ENCODE measurements around the gene LMBR1L. TPM values are rescaled to one million over a fixed set of nuclear protein-coding genes. Genes with fewer than 3 reads are reported as not detected.
A peak's percentile ranks its signal among the peaks of the same experiment; 100 is the strongest.

The LMBR1L gene
- polyA plus RNA-seq, 1 donor from 2014 or later: 344 TPM

- H3K27me3 ChIP-seq (ENCODE audit: insufficient read depth, low read depth, low read length): no peaks in the 10 kb centered on the region
- peaks cover 28% of the 10 kb centered on the region for H4K20me1 ChIP-seq (ENCODE audit: insufficient read depth)
- H3K9me3 ChIP-seq (ENCODE audit: low read length): no peaks in the 10 kb centered on the region
- H3K27ac ChIP-seq (ENCODE audit: low read length): no peak overlapping the region
- TF ChIP-seq POLR2AphosphoS5 (IDR thresholded peaks at IDR 0.05): no peak
- no peak for TF ChIP-seq SMC3 (conservative IDR thresholded peaks at IDR 0.05; ENCODE audit: poor library complexity)
- no peak for TF ChIP-seq EP300 (conservative IDR thresholded peaks at IDR 0.05; ENCODE audit: poor library complexity, severe bottlenecking)
- no peak for TF ChIP-seq MXI1 (conservative IDR thresholded peaks at IDR 0.05; ENCODE audit: poor library complexity, severe bottlenecking)
- TF ChIP-seq EZH2 (IDR thresholded peaks at IDR 0.05; ENCODE audit: borderline replicate concordance, insufficient read depth, low read length, poor library complexity, severe bottlenecking): no peak
- no peak for TF ChIP-seq RAD21 (conservative IDR thresholded peaks at IDR 0.05)
- TF ChIP-seq CTCF (IDR thresholded peaks at IDR 0.05; ENCODE audit: poor library complexity, severe bottlenecking): no peak
- H2AFZ ChIP-seq (ENCODE audit: low read depth, low read length): no peak overlapping the region
- peak overlapping the region; percentile 97 for H3K4me2 ChIP-seq (ENCODE audit: low read length)
- peaks cover 59% of the 10 kb centered on the region for H3K79me2 ChIP-seq (replicated peaks; ENCODE audit: insufficient read depth, low read length)
- H3K9me2 ChIP-seq (ENCODE audit: insufficient read depth, low read length): no peaks in the 10 kb centered on the region
- H3K36me3 ChIP-seq (ENCODE audit: insufficient read depth, low read length): no peaks in the 10 kb centered on the region
- peak overlapping the region; percentile 99 for H3K9ac ChIP-seq (ENCODE audit: low read length)
- H3F3A ChIP-seq (ENCODE audit: insufficient read depth, low read length, poor library complexity, severe bottlenecking): no peaks in the 10 kb centered on the region
- peak overlapping the region; percentile 97 for H3K4me3 ChIP-seq (ENCODE audit: low read length)
Measured at GRCh38 chr12:49059045-49059298, 51.7 kb downstream of the LMBR1L start.

- no peaks in the 10 kb centered on the region for H3K9me2 ChIP-seq (ENCODE audit: insufficient read depth, low read length)
- H3K27me3 ChIP-seq (ENCODE audit: insufficient read depth, low read depth, low read length): no peaks in the 10 kb centered on the region
Measured at GRCh38 chr12:49058366-49059044, 52.1 kb downstream of the LMBR1L start.

More at GRCh38 chr12:49058366-49059044, 52.1 kb downstream of the LMBR1L start:
- H2AFZ ChIP-seq (ENCODE audit: low read depth, low read length): no peak overlapping the region
- H3K9me3 ChIP-seq (ENCODE audit: low read length): no peaks in the 10 kb centered on the region
- peaks cover 28% of the 10 kb centered on the region for H4K20me1 ChIP-seq (ENCODE audit: insufficient read depth)
- peaks cover 59% of the 10 kb centered on the region for H3K79me2 ChIP-seq (replicated peaks; ENCODE audit: insufficient read depth, low read length)
- H3K36me3 ChIP-seq (ENCODE audit: insufficient read depth, low read length): no peaks in the 10 kb centered on the region
- H3K9ac ChIP-seq (ENCODE audit: low read length): peak overlapping the region; percentile 99
- no peaks in the 10 kb centered on the region for H3F3A ChIP-seq (ENCODE audit: insufficient read depth, low read length, poor library complexity, severe bottlenecking)
- peak overlapping the region; percentile 97 for H3K4me3 ChIP-seq (ENCODE audit: low read length)
- TF ChIP-seq RAD21 (conservative IDR thresholded peaks at IDR 0.05) (no peak), MXI1 (conservative IDR thresholded peaks at IDR 0.05; ENCODE audit: poor library complexity, severe bottlenecking) (no peak), TAF1 (IDR thresholded peaks at IDR 0.05; ENCODE audit: low read depth) (no peak), EZH2 (IDR thresholded peaks at IDR 0.05; ENCODE audit: borderline replicate concordance, insufficient read depth, low read length, poor library complexity, severe bottlenecking) (no peak), CTCF (IDR thresholded peaks at IDR 0.05; ENCODE audit: poor library complexity, severe bottlenecking) (no peak), REST (IDR thresholded peaks at IDR 0.05; ENCODE audit: borderline replicate concordance) (no peak), POLR2AphosphoS5 (IDR thresholded peaks at IDR 0.05) (no peak), EP300 (conservative IDR thresholded peaks at IDR 0.05; ENCODE audit: poor library complexity, severe bottlenecking) (no peak), SMC3 (conservative IDR thresholded peaks at IDR 0.05; ENCODE audit: poor library complexity) (no peak)
- H3K27ac ChIP-seq (ENCODE audit: low read length): no peak overlapping the region
- peak overlapping the region; percentile 97 for H3K4me2 ChIP-seq (ENCODE audit: low read length)

Measured in neural cell (in vitro differentiated cells).